HFFc6 (cell line): ENCODE results near the gene ANKRD6. TPM values are rescaled to one million over a fixed set of nuclear protein-coding genes. Genes with fewer than 3 reads are reported as not detected.

ENCODE experiments used
- DNase-seq: peaks from one replicate; pipeline ENCODE4 v3.0.0-alpha.2; 2018
- H3K27ac Mint-ChIP-seq: 2 replicates; pipeline ENCODE4 v1.8.0; 2020; ENCODE audit warnings: mild to moderate bottlenecking, mixed read lengths
- H3K27me3 Mint-ChIP-seq: 2 replicates; pipeline ENCODE4 v1.8.0; 2021; ENCODE audit warnings: mild to moderate bottlenecking, moderate library complexity, mixed read lengths; ENCODE audit not compliant: insufficient read depth
- H3K36me3 Mint-ChIP-seq: 2 replicates; pipeline ENCODE4 v1.8.0; 2021; ENCODE audit warnings: low read depth, mixed read lengths
- H3K4me1 Mint-ChIP-seq: 2 replicates; pipeline ENCODE4 v1.8.0; 2020; ENCODE audit warnings: low read depth, mixed read lengths
- H3K4me3 Mint-ChIP-seq: 2 replicates; pipeline ENCODE4 v1.8.0; 2020; ENCODE audit warnings: mild to moderate bottlenecking, moderate library complexity, mixed read lengths
- H3K9me3 Mint-ChIP-seq: 2 replicates; pipeline ENCODE4 v1.8.0; 2020; ENCODE audit warnings: mild to moderate bottlenecking, mixed read lengths
- total RNA-seq, 6 experiments: library from RNA; stranded (reverse); fragmentation: NEBNext Ultra II Directional; extraction: Animal tissue kit (Norgen Biotek cat#: 25700); gene quantifications; 2 replicates in 1 of 6; 3 replicates in 5 of 6; pipeline ENCODE4 v1.2.3, GENCODE V29; 2021
- TF ChIP-seq, protein P1 (sequence below): fragments of 200-600 bp; sonication (generic); IDR thresholded peaks from 2 replicates; pipeline ENCODE4 v1.5.0; 2021; ENCODE audit warnings: antibody characterized with exemption, mild to moderate bottlenecking

Gene ANKRD6
- total RNA-seq, 6 experiments from 2014 or later = not detected

- H3K36me3 Mint-ChIP-seq = no peaks in the 10 kb centered on the region
- H3K27me3 Mint-ChIP-seq = peaks cover 4% of the 10 kb centered on the region; the same call in 1 of the 2 replicates
- no peaks in the 10 kb centered on the region for H3K9me3 Mint-ChIP-seq
- H3K4me3 Mint-ChIP-seq = no peak overlapping the region
- TF ChIP-seq, protein P1, sequence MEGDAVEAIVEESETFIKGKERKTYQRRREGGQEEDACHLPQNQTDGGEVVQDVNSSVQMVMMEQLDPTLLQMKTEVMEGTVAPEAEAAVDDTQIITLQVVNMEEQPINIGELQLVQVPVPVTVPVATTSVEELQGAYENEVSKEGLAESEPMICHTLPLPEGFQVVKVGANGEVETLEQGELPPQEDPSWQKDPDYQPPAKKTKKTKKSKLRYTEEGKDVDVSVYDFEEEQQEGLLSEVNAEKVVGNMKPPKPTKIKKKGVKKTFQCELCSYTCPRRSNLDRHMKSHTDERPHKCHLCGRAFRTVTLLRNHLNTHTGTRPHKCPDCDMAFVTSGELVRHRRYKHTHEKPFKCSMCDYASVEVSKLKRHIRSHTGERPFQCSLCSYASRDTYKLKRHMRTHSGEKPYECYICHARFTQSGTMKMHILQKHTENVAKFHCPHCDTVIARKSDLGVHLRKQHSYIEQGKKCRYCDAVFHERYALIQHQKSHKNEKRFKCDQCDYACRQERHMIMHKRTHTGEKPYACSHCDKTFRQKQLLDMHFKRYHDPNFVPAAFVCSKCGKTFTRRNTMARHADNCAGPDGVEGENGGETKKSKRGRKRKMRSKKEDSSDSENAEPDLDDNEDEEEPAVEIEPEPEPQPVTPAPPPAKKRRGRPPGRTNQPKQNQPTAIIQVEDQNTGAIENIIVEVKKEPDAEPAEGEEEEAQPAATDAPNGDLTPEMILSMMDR = no peak
- no peak overlapping the region for H3K27ac Mint-ChIP-seq
- DNase-seq = no peak
- no peaks in the 10 kb centered on the region for H3K4me1 Mint-ChIP-seq
These were observed 26.5 kb downstream of the ANKRD6 start for GRCh38 chr6:89459501-89459900.

- Mint-ChIP-seq H3K36me3 (no peaks in the 10 kb centered on the region), H3K4me3 (no peak overlapping the region), H3K4me1 (no peaks in the 10 kb centered on the region), H3K27me3 (no peaks in the 10 kb centered on the region; the same call in 1 of the 2 replicates), H3K27ac (no peak overlapping the region), H3K9me3 (no peaks in the 10 kb centered on the region)
- TF ChIP-seq, protein P1 = no peak
- no peak for DNase-seq
These were observed 27.8 kb downstream of the ANKRD6 start for GRCh38 chr6:89460713-89461112.

DNA sequence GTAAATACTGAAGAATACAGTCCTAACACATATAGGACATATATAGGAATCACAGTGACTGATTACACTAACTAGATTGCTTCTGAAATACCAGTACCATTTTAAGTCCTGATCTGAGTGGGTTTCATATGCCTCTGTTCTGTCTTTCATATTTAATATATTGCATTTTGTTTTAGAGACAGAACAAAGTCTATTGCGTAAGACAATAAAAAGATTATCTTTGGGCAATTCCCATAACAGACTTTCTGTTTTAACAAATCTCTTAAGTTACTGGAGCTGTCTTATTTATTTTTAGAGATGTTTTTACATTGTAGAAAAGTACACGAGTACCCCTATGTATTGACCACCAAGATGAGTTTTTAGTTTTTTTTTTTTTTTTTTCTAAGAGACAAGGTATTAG is 29.6 kb downstream of the ANKRD6 start:
- TF ChIP-seq, protein P1 = no peak
- H3K36me3 Mint-ChIP-seq = no peaks in the 10 kb centered on the region
- H3K9me3 Mint-ChIP-seq = no peaks in the 10 kb centered on the region
- no peak for DNase-seq
- no peak overlapping the region for H3K27ac Mint-ChIP-seq
- no peak overlapping the region for H3K4me3 Mint-ChIP-seq
- H3K4me1 Mint-ChIP-seq = no peaks in the 10 kb centered on the region
- no peaks in the 10 kb centered on the region; the same call in 1 of the 2 replicates for H3K27me3 Mint-ChIP-seq

- no peaks in the 10 kb centered on the region for H3K9me3 Mint-ChIP-seq
- no peaks in the 10 kb centered on the region for H3K4me1 Mint-ChIP-seq
- H3K27me3 Mint-ChIP-seq = peaks cover 2% of the 10 kb centered on the region; the same call in 1 of the 2 replicates
- no peak overlapping the region for H3K27ac Mint-ChIP-seq
- TF ChIP-seq, protein P1 = no peak
- no peak overlapping the region for H3K4me3 Mint-ChIP-seq
- DNase-seq = no peak
- no peaks in the 10 kb centered on the region for H3K36me3 Mint-ChIP-seq
These were observed 31.3 kb downstream of the ANKRD6 start for GRCh38 chr6:89464295-89464694.

DNA sequence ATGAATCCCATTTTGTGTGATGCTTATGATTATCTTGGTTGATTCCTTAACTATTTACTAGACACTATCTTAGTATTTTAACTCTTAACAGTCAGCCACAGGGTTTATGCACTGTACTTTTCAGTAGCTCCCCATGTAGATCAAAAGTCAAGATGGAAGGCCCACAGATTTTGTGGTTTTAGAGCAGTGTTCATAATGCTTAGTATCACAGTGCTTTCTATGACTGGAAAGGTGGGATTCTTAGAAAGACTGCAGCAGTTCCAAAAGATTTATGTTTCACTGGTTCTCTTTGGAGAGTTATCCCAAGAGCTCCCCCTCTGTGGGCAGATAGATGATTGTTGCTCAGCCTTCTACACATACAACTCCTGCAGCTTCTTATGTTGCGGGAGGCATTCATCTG is 34.5 kb downstream of the ANKRD6 start:
- Mint-ChIP-seq H3K36me3 (no peaks in the 10 kb centered on the region), H3K4me3 (no peak overlapping the region), H3K27ac (no peak overlapping the region), H3K4me1 (no peaks in the 10 kb centered on the region), H3K9me3 (no peaks in the 10 kb centered on the region), H3K27me3 (peaks cover 4% of the 10 kb centered on the region; the same call in 1 of the 2 replicates)
- TF ChIP-seq, protein P1 = no peak
- DNase-seq = no peak

GRCh38 chr6:89468998-89469397 is 36.0 kb downstream of the ANKRD6 start:
- H3K4me1 Mint-ChIP-seq = no peaks in the 10 kb centered on the region
- TF ChIP-seq, protein P1 = no peak
- DNase-seq = no peak
- H3K4me3 Mint-ChIP-seq = no peak overlapping the region
- H3K36me3 Mint-ChIP-seq = no peaks in the 10 kb centered on the region
- H3K27ac Mint-ChIP-seq = no peak overlapping the region
- peaks cover 4% of the 10 kb centered on the region; the same call in 1 of the 2 replicates for H3K27me3 Mint-ChIP-seq
- H3K9me3 Mint-ChIP-seq = no peaks in the 10 kb centered on the region
